Panc1 (cell line): ENCODE results near the gene PTPN11.

Source experiments
- POLR2AphosphoS5 ChIP-seq: IDR thresholded peaks from 2 replicates; pipeline ENCODE4 v1.6.1; 2012; ENCODE audit warnings: mild to moderate bottlenecking, low read depth, low read length, moderate library complexity
- SIN3A ChIP-seq: IDR thresholded peaks from 2 replicates; pipeline ENCODE4 v1.6.1; 2012; ENCODE audit warnings: low read depth, mild to moderate bottlenecking, low read length, moderate library complexity, borderline replicate concordance; ENCODE audit not compliant: insufficient read depth
- TF ChIP-seq, protein P1 (sequence below): fragments of 450-650 bp; IDR thresholded peaks from 2 replicates; pipeline ENCODE4 v1.5.1; 2017; ENCODE audit warnings: mild to moderate bottlenecking
- TF ChIP-seq, protein P2 (sequence below), 2 experiments: IDR thresholded peaks; 2 replicates each; pipeline ENCODE4 v1.6.1; 2011 to 2012; ENCODE audit warnings: low read depth in 2 of 2, control low read depth in 1 of 2, low read length in 1 of 2, mild to moderate bottlenecking in 1 of 2, moderate library complexity in 1 of 2; ENCODE audit not compliant: insufficient read depth in 1 of 2

DNA sequence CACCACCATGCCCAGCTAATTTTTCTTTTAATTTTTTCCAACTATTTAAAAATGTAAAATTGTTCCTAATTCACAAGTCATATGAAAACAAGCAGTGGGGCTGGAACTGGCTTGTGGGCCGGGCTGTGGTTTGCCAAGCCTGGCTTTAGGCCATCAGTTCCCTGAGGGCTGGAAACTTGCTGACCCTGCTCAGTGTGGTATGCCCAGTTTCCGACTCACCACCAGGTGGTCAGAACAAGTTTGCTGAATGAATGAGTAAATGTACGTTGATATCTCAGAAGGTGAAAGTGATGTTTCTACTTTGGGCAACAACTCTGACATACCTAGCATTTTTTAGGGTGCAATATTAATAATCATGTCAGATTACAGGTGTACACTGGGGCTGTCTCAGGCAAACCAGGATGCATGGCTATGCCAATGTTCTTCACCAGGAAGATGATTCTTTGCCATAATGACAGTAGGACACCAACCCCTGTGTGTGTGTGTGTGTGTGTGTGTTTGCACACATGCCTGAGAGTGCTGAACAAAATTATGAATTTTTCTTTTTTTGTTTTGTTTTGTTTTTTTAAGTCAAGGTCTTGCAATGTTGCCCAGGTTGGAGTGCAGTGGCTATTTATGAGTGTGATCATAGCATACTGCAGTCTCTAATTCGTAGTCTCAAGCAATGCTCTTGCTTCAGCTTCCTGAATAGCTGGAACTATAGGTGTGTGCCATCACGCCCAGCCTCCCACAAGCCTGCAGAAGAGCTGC is 106.1 kb downstream of the PTPN11 start:
- TF ChIP-seq, protein P1, sequence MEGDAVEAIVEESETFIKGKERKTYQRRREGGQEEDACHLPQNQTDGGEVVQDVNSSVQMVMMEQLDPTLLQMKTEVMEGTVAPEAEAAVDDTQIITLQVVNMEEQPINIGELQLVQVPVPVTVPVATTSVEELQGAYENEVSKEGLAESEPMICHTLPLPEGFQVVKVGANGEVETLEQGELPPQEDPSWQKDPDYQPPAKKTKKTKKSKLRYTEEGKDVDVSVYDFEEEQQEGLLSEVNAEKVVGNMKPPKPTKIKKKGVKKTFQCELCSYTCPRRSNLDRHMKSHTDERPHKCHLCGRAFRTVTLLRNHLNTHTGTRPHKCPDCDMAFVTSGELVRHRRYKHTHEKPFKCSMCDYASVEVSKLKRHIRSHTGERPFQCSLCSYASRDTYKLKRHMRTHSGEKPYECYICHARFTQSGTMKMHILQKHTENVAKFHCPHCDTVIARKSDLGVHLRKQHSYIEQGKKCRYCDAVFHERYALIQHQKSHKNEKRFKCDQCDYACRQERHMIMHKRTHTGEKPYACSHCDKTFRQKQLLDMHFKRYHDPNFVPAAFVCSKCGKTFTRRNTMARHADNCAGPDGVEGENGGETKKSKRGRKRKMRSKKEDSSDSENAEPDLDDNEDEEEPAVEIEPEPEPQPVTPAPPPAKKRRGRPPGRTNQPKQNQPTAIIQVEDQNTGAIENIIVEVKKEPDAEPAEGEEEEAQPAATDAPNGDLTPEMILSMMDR, result no peak
- TF ChIP-seq POLR2AphosphoS5 (no peak), SIN3A (no peak)
- TF ChIP-seq, protein P2, sequence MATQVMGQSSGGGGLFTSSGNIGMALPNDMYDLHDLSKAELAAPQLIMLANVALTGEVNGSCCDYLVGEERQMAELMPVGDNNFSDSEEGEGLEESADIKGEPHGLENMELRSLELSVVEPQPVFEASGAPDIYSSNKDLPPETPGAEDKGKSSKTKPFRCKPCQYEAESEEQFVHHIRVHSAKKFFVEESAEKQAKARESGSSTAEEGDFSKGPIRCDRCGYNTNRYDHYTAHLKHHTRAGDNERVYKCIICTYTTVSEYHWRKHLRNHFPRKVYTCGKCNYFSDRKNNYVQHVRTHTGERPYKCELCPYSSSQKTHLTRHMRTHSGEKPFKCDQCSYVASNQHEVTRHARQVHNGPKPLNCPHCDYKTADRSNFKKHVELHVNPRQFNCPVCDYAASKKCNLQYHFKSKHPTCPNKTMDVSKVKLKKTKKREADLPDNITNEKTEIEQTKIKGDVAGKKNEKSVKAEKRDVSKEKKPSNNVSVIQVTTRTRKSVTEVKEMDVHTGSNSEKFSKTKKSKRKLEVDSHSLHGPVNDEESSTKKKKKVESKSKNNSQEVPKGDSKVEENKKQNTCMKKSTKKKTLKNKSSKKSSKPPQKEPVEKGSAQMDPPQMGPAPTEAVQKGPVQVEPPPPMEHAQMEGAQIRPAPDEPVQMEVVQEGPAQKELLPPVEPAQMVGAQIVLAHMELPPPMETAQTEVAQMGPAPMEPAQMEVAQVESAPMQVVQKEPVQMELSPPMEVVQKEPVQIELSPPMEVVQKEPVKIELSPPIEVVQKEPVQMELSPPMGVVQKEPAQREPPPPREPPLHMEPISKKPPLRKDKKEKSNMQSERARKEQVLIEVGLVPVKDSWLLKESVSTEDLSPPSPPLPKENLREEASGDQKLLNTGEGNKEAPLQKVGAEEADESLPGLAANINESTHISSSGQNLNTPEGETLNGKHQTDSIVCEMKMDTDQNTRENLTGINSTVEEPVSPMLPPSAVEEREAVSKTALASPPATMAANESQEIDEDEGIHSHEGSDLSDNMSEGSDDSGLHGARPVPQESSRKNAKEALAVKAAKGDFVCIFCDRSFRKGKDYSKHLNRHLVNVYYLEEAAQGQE (IDR thresholded peaks at IDR 0.05; ENCODE audit: insufficient read depth in 1 of 2, low read depth in 2 of 2, low read length in 1 of 2), result no peak
